Liver (tissue), 9 donors: ENCODE results near the gene IQCE. TPM values are rescaled to one million over a fixed set of nuclear protein-coding genes. Genes with fewer than 3 reads are reported as not detected.

Experiments
- DNase-seq: peaks from one replicate; pipeline ENCODE4 v3.0.0-alpha.2; 2017; ENCODE audit warnings: low spot score
- H3K27ac ChIP-seq, 2 donors: one replicate each; pipeline ENCODE4 v1.7.0; 2013; ENCODE audit warnings: inconsistent platforms in 2 of 2, low read length in 2 of 2, control low read depth in 1 of 2, low read depth in 1 of 2, mild to moderate bottlenecking in 1 of 2
- H3K27me3 ChIP-seq, 4 donors: one replicate each; pipeline versions ENCODE4 v1.6.1 to v1.7.0; 2013; ENCODE audit warnings: low read length in 3 of 4, inconsistent platforms in 1 of 4, mild to moderate bottlenecking in 1 of 4, moderate library complexity in 1 of 4; ENCODE audit not compliant: control insufficient read depth in 4 of 4, insufficient read depth in 4 of 4
- H3K36me3 ChIP-seq, 4 donors: one replicate each; pipeline versions ENCODE4 v1.6.1 to v1.7.0; 2013; ENCODE audit warnings: low read length in 3 of 4, mild to moderate bottlenecking in 3 of 4, low read depth in 1 of 4, moderate library complexity in 1 of 4; ENCODE audit not compliant: control insufficient read depth in 4 of 4, insufficient read depth in 3 of 4
- H3K4me1 ChIP-seq, 4 donors: one replicate each; pipeline versions ENCODE4 v1.6.1 to v1.7.0; 2013; ENCODE audit warnings: low read length in 3 of 4, mild to moderate bottlenecking in 3 of 4, moderate library complexity in 1 of 4; ENCODE audit not compliant: control insufficient read depth in 4 of 4, insufficient read depth in 4 of 4
- H3K4me3 ChIP-seq, 3 donors: one replicate each; pipeline versions ENCODE4 v1.6.1 to v1.7.0; 2013; ENCODE audit warnings: low read length in 3 of 3, control low read depth in 1 of 3, low read depth in 1 of 3, mild to moderate bottlenecking in 1 of 3
- H3K9ac ChIP-seq, 2 donors: one replicate each; pipeline ENCODE4 v1.7.0; 2013; ENCODE audit warnings: low read length in 2 of 2, mild to moderate bottlenecking in 2 of 2, moderate library complexity in 2 of 2, control low read depth in 1 of 2, low read depth in 1 of 2
- H3K9me3 ChIP-seq, 4 donors: one replicate each; pipeline versions ENCODE4 v1.6.1 to v1.7.0; 2013; ENCODE audit warnings: low read length in 3 of 4; ENCODE audit not compliant: control insufficient read depth in 4 of 4
- FOXA1 ChIP-seq: IDR thresholded peaks from 2 replicates; pipeline ENCODE4 v1.6.1; 2016; ENCODE audit warnings: antibody characterized with exemption
- GABPA ChIP-seq, 2 donors: IDR thresholded peaks in 1 of 2; conservative IDR thresholded peaks in 1 of 2; 2 replicates each; pipeline ENCODE4 v1.6.1; 2016; ENCODE audit warnings: antibody characterized with exemption in 2 of 2, mild to moderate bottlenecking in 1 of 2, moderate library complexity in 1 of 2
- JUND ChIP-seq, 2 donors: IDR thresholded peaks; 2 replicates each; pipeline ENCODE4 v1.6.1; 2016; ENCODE audit warnings: antibody characterized with exemption in 2 of 2
- NR2F2 ChIP-seq: IDR thresholded peaks from 2 replicates; pipeline ENCODE4 v1.6.1; 2016; ENCODE audit warnings: antibody characterized with exemption
- SP1 ChIP-seq: IDR thresholded peaks from 2 replicates; pipeline ENCODE4 v1.6.1; 2018; ENCODE audit warnings: antibody characterized with exemption, mild to moderate bottlenecking
- TAF1 ChIP-seq: conservative IDR thresholded peaks from 2 replicates; pipeline ENCODE4 v1.6.1; 2016; ENCODE audit warnings: antibody characterized with exemption, mild to moderate bottlenecking
- WGBS: extraction: QIAGEN DNeasy Blood & Tissue Kit; methylation state at CpG from one replicate; pipeline ENCODE4 v1.1.7; 2013; 5-methylcytosine and 5-hydroxymethylcytosine counted together
- polyA plus RNA-seq, 2 donors: library from polyadenylated mRNA; stranded (reverse) in 1 of 2; unstranded in 1 of 2; fragments of 200-250 nt in 1 of 2; fragments of >200 nt in 1 of 2; fragmentation: Nextera tagmentation in 1 of 2; extraction: Ambion mirVana in 1 of 2; gene quantifications; one replicate each; pipeline versions ENCODE4 v1.2.1 to v1.2.3, GENCODE V29; 2013 to 2015
- total RNA-seq, 2 donors: library from RNA; depleted of rRNA; stranded (reverse); fragments of >200 nt; gene quantifications; one replicate each; pipeline ENCODE4 v1.2.3, GENCODE V29; 2014
- TF ChIP-seq, protein P1 (sequence below): IDR thresholded peaks from 2 replicates; pipeline ENCODE4 v1.6.1; 2016; ENCODE audit warnings: antibody characterized with exemption
- TF ChIP-seq, protein P2 (sequence below): IDR thresholded peaks from 2 replicates; pipeline ENCODE4 v1.6.1; 2016; ENCODE audit warnings: antibody characterized with exemption, mild to moderate bottlenecking
- TF ChIP-seq, protein P3 (sequence below): IDR thresholded peaks from 2 replicates; pipeline ENCODE4 v1.6.1; 2016; ENCODE audit warnings: antibody characterized with exemption
- donor health status: healthy.
- donor health status: healthy.
- donor health status: healthy.
- donor health status: healthy.
- donor health status: healthy.

Gene IQCE
- total and polyA plus RNA-seq, 4 donors = 2.1 to 5.9 (median 3.6) TPM

DNA sequence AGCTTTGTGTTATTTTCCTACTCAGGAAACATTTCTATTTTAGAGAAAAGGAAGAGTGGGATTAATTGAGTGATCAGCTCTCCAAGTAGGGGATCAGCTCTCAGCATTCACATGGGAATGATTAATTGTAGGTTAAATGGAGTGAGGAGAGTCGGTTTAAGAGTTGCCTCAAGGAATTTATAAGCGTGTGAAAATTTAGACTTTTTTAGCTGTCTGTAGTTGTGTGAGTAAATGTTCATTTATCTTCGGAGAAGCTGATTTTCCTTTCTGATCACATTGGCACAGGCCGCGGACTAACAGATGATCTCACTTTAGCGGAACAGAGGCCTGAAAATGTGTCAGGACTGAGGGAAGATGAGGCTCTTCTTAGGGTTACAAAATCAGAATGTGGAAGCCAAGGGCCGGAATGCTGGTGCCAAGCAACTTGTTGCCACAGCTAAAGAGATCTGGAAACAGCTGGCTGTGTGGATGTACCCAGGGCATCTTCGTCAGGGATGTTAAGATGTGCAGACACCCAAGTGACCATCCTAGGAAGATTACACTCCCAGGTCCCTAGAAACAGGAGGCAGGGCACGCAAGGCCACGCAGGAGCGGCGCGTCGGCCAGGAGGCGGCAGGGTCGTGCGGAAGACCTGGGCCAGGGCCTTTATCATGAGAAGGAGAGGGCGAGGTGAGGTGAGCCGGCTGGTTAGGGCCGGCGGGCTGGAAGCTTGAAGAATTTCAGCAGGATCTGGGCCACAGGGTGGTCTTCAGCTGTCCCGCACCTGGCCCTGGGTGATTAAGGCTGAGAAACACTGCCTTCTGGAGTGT, 37.9 kb downstream of the IQCE start:
- 94% methylated on average over 22 of the region's 22 CpGs for WGBS
- no peaks in the 10 kb centered on the region for H3K4me1 ChIP-seq
- H3K9ac ChIP-seq = no peak overlapping the region
- no peaks in the 10 kb centered on the region for H3K9me3 ChIP-seq
- TF ChIP-seq NR2F2 = no peak
- no peak for TF ChIP-seq JUND (IDR thresholded peaks at IDR 0.05)
- TF ChIP-seq, protein P1, sequence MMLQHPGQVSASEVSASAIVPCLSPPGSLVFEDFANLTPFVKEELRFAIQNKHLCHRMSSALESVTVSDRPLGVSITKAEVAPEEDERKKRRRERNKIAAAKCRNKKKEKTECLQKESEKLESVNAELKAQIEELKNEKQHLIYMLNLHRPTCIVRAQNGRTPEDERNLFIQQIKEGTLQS = no peak
- no peak for DNase-seq
- no peak overlapping the region for H3K27ac ChIP-seq
- H3K36me3 ChIP-seq = peaks cover 3 to 41% (median 8%) of the 10 kb centered on the region in 4 donors
- no peak overlapping the region for H3K4me3 ChIP-seq
- H3K27me3 ChIP-seq = no peaks in the 10 kb centered on the region

DNA sequence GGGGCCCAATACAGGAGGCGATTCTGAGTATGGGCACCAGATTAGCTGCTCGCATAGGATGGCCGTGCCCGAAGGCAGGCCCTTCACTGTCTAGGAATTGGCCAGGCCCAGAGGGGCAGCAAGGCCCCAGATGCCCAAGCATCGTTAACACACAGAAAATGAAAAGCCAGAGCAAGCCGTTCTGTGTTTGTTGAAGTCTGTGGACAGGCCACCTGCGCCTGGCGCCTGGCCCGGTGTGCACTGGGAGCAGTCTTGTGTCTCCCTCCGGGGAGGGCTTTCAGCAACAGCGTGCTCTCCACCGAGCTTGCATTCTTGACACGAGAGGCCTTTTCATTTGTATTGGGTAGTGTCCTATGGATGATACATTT, 38.5 kb downstream of the IQCE start:
- WGBS = 96% methylated on average over 13 of the region's 13 CpGs
- TF ChIP-seq FOXA1 = no peak
- no peak for TF ChIP-seq GABPA (IDR thresholded peaks at IDR 0.05 in 1 of 2, conservative IDR thresholded peaks at IDR 0.05 in 1 of 2)
- TF ChIP-seq SP1 = no peak
- no peak for TF ChIP-seq NR2F2
- TF ChIP-seq, protein P2, sequence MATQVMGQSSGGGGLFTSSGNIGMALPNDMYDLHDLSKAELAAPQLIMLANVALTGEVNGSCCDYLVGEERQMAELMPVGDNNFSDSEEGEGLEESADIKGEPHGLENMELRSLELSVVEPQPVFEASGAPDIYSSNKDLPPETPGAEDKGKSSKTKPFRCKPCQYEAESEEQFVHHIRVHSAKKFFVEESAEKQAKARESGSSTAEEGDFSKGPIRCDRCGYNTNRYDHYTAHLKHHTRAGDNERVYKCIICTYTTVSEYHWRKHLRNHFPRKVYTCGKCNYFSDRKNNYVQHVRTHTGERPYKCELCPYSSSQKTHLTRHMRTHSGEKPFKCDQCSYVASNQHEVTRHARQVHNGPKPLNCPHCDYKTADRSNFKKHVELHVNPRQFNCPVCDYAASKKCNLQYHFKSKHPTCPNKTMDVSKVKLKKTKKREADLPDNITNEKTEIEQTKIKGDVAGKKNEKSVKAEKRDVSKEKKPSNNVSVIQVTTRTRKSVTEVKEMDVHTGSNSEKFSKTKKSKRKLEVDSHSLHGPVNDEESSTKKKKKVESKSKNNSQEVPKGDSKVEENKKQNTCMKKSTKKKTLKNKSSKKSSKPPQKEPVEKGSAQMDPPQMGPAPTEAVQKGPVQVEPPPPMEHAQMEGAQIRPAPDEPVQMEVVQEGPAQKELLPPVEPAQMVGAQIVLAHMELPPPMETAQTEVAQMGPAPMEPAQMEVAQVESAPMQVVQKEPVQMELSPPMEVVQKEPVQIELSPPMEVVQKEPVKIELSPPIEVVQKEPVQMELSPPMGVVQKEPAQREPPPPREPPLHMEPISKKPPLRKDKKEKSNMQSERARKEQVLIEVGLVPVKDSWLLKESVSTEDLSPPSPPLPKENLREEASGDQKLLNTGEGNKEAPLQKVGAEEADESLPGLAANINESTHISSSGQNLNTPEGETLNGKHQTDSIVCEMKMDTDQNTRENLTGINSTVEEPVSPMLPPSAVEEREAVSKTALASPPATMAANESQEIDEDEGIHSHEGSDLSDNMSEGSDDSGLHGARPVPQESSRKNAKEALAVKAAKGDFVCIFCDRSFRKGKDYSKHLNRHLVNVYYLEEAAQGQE = no peak
- Histone ChIP-seq H3K9ac (no peak overlapping the region), H3K27me3 (no peaks in the 10 kb centered on the region), H3K4me3 (no peak overlapping the region), H3K4me1 (no peaks in the 10 kb centered on the region), H3K36me3 (peaks cover 1 to 38% (median 8%) of the 10 kb centered on the region in 4 donors), H3K27ac (no peak overlapping the region), H3K9me3 (no peaks in the 10 kb centered on the region)
- DNase-seq = no peak

DNA sequence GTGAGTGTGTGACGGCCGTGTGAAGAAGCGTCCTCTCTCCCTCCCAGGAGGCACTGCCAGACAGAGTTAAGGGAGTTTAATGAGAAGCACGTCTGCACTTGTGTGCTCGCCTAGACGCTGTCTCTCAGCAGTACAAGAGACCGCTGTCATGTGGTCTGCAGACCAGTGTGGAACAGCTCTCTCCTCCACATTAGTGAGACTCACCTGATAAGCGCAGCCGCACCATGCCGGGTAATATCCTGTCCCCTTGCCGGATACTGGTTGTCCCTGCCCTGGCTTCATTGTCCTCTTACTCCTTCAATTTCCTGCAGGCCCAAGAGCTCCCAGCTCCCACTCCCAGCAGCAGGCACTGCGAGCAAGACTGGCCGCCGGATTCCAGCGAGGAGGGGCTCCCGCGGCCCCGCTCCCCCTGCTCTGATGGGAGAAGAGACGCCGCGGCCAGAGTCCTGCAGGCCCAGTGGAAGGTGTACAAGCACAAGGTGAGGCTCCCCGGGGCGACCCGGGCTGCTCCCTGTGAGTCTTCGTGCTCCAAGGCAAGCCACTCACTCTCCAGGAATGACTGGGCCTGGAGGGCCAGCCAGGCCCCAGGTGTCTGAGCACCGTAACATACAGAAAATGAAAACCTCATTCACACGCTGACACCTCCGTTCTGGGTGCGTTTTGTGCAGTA, 39.5 kb downstream of the IQCE start:
- no peak overlapping the region for H3K27ac ChIP-seq
- H3K9me3 ChIP-seq = no peaks in the 10 kb centered on the region
- no peak overlapping the region for H3K9ac ChIP-seq
- TF ChIP-seq, protein P3, sequence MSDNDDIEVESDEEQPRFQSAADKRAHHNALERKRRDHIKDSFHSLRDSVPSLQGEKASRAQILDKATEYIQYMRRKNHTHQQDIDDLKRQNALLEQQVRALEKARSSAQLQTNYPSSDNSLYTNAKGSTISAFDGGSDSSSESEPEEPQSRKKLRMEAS = no peak
- TF ChIP-seq GABPA (IDR thresholded peaks at IDR 0.05 in 1 of 2, conservative IDR thresholded peaks at IDR 0.05 in 1 of 2) (no peak), TAF1 (no peak)
- DNase-seq = no peak
- H3K4me3 ChIP-seq = no peak overlapping the region
- H3K36me3 ChIP-seq = peaks cover 0 to 29% (median 4%) of the 10 kb centered on the region in 4 donors
- 87% methylated on average over 29 of the region's 29 CpGs for WGBS
- no peaks in the 10 kb centered on the region for H3K4me1 ChIP-seq
- H3K27me3 ChIP-seq = no peaks in the 10 kb centered on the region
